GM23338 (cell line): ENCODE measurements around the gene GRAMD2B. TPM values are rescaled to one million over a fixed set of nuclear protein-coding genes. Genes with fewer than 3 reads are reported as not detected.

Source experiments
- ATAC-seq: fragments of 200-7000 bp; cut with Tn5 transposase; 3 replicates; pipeline ENCODE4 v1.9.1; 2020
- DNase-seq: peaks from one replicate; pipeline ENCODE4 v3.0.0-alpha.2; 2015; ENCODE audit warnings: low spot score
- H2AFZ ChIP-seq: fragments of 200-600 bp; sonication (generic); 2 replicates; pipeline ENCODE4 v1.8.0; 2016; ENCODE audit warnings: antibody characterized with exemption, mild to moderate bottlenecking, moderate library complexity
- H3F3A ChIP-seq: fragments of 200-600 bp; sonication (generic); replicated peaks from 2 replicates; pipeline ENCODE4 v1.8.0; 2017; ENCODE audit warnings: antibody characterized with exemption, mixed run types, low read depth
- H3K27ac ChIP-seq: fragments of 200-600 bp; sonication (generic); 2 replicates; pipeline ENCODE4 v1.6.1; 2016; ENCODE audit warnings: low read depth
- H3K27me3 ChIP-seq: fragments of 200-600 bp; sonication (generic); 2 replicates; pipeline ENCODE4 v1.8.0; 2016; ENCODE audit warnings: mild to moderate bottlenecking, mixed run types, moderate library complexity; ENCODE audit not compliant: insufficient read depth
- H3K36me3 ChIP-seq: fragments of 200-600 bp; sonication (generic); 2 replicates; pipeline ENCODE4 v1.8.0; 2016; ENCODE audit warnings: mild to moderate bottlenecking; ENCODE audit not compliant: insufficient read depth
- H3K4me1 ChIP-seq: fragments of 200-600 bp; sonication (generic); 2 replicates; pipeline ENCODE4 v1.8.0; 2016; ENCODE audit warnings: mild to moderate bottlenecking, moderate library complexity; ENCODE audit not compliant: insufficient read depth
- H3K4me2 ChIP-seq: fragments of 200-600 bp; sonication (generic); 2 replicates; pipeline ENCODE4 v1.7.1; 2017; ENCODE audit warnings: mixed run types
- H3K4me3 ChIP-seq: fragments of 200-600 bp; sonication (generic); 2 replicates; pipeline ENCODE4 v1.6.1; 2016; ENCODE audit warnings: mixed run types
- H3K79me2 ChIP-seq: fragments of 200-600 bp; sonication (generic); replicated peaks from 2 replicates; pipeline ENCODE4 v1.8.0; 2017; ENCODE audit warnings: mild to moderate bottlenecking; ENCODE audit not compliant: insufficient read depth
- H3K9me2 ChIP-seq: fragments of 200-600 bp; sonication (generic); 2 replicates; pipeline ENCODE4 v1.8.0; 2017; ENCODE audit not compliant: insufficient read depth
- H4K20me1 ChIP-seq: fragments of 200-600 bp; sonication (generic); replicated peaks from 2 replicates; pipeline ENCODE4 v1.8.0; 2017; ENCODE audit warnings: mild to moderate bottlenecking; ENCODE audit not compliant: insufficient read depth
- H3K27ac Mint-ChIP-seq: 2 replicates; pipeline ENCODE4 v1.8.0; 2020; ENCODE audit warnings: inconsistent platforms, mild to moderate bottlenecking, moderate library complexity, mixed read lengths
- H3K27me3 Mint-ChIP-seq: 3 replicates; pipeline ENCODE4 v1.8.0; 2022; ENCODE audit warnings: low read depth, mild to moderate bottlenecking, moderate library complexity, mixed read lengths, inconsistent platforms; ENCODE audit not compliant: insufficient read depth, poor library complexity
- H3K36me3 Mint-ChIP-seq: 3 replicates; pipeline ENCODE4 v1.8.0; 2021; ENCODE audit warnings: low read depth, mild to moderate bottlenecking, inconsistent platforms, moderate library complexity, mixed read lengths
- H3K4me1 Mint-ChIP-seq: 3 replicates; pipeline ENCODE4 v1.8.0; 2020; ENCODE audit warnings: mild to moderate bottlenecking, inconsistent platforms, mixed read lengths
- H3K4me3 Mint-ChIP-seq: 3 replicates; pipeline ENCODE4 v1.8.0; 2021; ENCODE audit warnings: moderate library complexity, mild to moderate bottlenecking, inconsistent platforms, mixed read lengths
- H3K9me3 Mint-ChIP-seq: 3 replicates; pipeline ENCODE4 v1.8.0; 2020; ENCODE audit warnings: moderate library complexity, mild to moderate bottlenecking, inconsistent platforms, mixed read lengths
- CREB1 ChIP-seq: fragments of 250-450 bp; sonication (Bioruptor Pico); IDR thresholded peaks from 2 replicates; pipeline ENCODE4 v1.5.0; 2020; ENCODE audit warnings: low read depth, mild to moderate bottlenecking, moderate library complexity
- ETS1 ChIP-seq: IDR thresholded peaks from 2 replicates; pipeline ENCODE4 v1.6.1; 2016; ENCODE audit warnings: antibody characterized with exemption
- EZH2 ChIP-seq: fragments of 200-600 bp; sonication (generic); IDR thresholded peaks from one replicate; pipeline ENCODE4 v1.8.0; 2017; ENCODE audit warnings: antibody characterized with exemption, mild to moderate bottlenecking, low read depth; ENCODE audit not compliant: unreplicated experiment
- JUNB ChIP-seq: IDR thresholded peaks from one replicate; pipeline ENCODE4 v1.6.1; 2016; ENCODE audit warnings: antibody characterized with exemption; ENCODE audit not compliant: unreplicated experiment
- STAT1 ChIP-seq: IDR thresholded peaks from one replicate; pipeline ENCODE4 v1.6.1; 2016; ENCODE audit warnings: antibody characterized with exemption; ENCODE audit not compliant: unreplicated experiment
- ZNF114 ChIP-seq: fragments of 250-450 bp; sonication (Bioruptor Pico); IDR thresholded peaks from 2 replicates; pipeline ENCODE4 v1.5.0; 2020; ENCODE audit warnings: mild to moderate bottlenecking, moderate library complexity
- ZNF331 ChIP-seq: fragments of 250-450 bp; sonication (Bioruptor Pico); IDR thresholded peaks from 2 replicates; pipeline ENCODE4 v1.5.0; 2020; ENCODE audit warnings: low read depth, mild to moderate bottlenecking, moderate library complexity
- polyA plus RNA-seq: library from polyadenylated mRNA; unstranded; fragments of >200 nt; fragmentation: Nextera tagmentation; extraction: Ambion mirVana; gene quantifications from 2 replicates; pipeline ENCODE4 v1.2.1, GENCODE V29; 2016
- total RNA-seq: library from RNA; depleted of rRNA; stranded (reverse); fragments of >200 nt; shearing (Covaris generic); gene quantifications from 2 replicates; pipeline ENCODE4 v1.2.3, GENCODE V29; 2014
- TF ChIP-seq, protein P1 (sequence below), 2 experiments: fragments of 200-600 bp in 1 of 2; sonication (generic) in 1 of 2; conservative IDR thresholded peaks; 2 replicates each; pipeline versions ENCODE4 v1.5.1 to v1.6.1; 2016 to 2017; ENCODE audit warnings: antibody characterized with exemption in 2 of 2, low read depth in 2 of 2, mild to moderate bottlenecking in 2 of 2, moderate library complexity in 1 of 2
- TF ChIP-seq, protein P2 (sequence below): IDR thresholded peaks from one replicate; pipeline ENCODE4 v1.6.1; 2018; ENCODE audit warnings: antibody characterized with exemption; ENCODE audit not compliant: unreplicated experiment

The GRAMD2B gene
- total and polyA plus RNA-seq, 2 experiments from 2014 or later = 9.7 to 16.9 TPM

GRCh38 chr5:126484253-126484652, 61.0 kb downstream of the GRAMD2B start:
- Histone ChIP-seq H3K27ac (no peak overlapping the region), H3F3A (no peaks in the 10 kb centered on the region), H3K79me2 (no peaks in the 10 kb centered on the region), H3K4me1 (no peaks in the 10 kb centered on the region), H3K4me3 (no peak overlapping the region), H3K27me3 (no peaks in the 10 kb centered on the region), H2AFZ (no peak overlapping the region), H3K4me2 (no peak overlapping the region), H3K36me3 (peaks cover 32% of the 10 kb centered on the region), H4K20me1 (no peaks in the 10 kb centered on the region), H3K9me2 (no peaks in the 10 kb centered on the region)
- Mint-ChIP-seq H3K27ac (no peak overlapping the region), H3K4me3 (no peak overlapping the region), H3K9me3 (no peaks in the 10 kb centered on the region), H3K4me1 (peaks cover 3% of the 10 kb centered on the region; the same call in 1 of the 3 replicates), H3K36me3 (peaks cover 44% of the 10 kb centered on the region), H3K27me3 (no peaks in the 10 kb centered on the region)
- ATAC-seq = no peak
- no peak for DNase-seq
- TF ChIP-seq EZH2 = no peak
- TF ChIP-seq, protein P1, sequence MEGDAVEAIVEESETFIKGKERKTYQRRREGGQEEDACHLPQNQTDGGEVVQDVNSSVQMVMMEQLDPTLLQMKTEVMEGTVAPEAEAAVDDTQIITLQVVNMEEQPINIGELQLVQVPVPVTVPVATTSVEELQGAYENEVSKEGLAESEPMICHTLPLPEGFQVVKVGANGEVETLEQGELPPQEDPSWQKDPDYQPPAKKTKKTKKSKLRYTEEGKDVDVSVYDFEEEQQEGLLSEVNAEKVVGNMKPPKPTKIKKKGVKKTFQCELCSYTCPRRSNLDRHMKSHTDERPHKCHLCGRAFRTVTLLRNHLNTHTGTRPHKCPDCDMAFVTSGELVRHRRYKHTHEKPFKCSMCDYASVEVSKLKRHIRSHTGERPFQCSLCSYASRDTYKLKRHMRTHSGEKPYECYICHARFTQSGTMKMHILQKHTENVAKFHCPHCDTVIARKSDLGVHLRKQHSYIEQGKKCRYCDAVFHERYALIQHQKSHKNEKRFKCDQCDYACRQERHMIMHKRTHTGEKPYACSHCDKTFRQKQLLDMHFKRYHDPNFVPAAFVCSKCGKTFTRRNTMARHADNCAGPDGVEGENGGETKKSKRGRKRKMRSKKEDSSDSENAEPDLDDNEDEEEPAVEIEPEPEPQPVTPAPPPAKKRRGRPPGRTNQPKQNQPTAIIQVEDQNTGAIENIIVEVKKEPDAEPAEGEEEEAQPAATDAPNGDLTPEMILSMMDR (conservative IDR thresholded peaks at IDR 0.05; ENCODE audit: low read depth in 2 of 2) = no peak
- TF ChIP-seq ZNF331 (CRISPR knock-in tag) = no peak
- TF ChIP-seq ZNF114 (CRISPR knock-in tag) = no peak
- TF ChIP-seq CREB1 (CRISPR knock-in tag) = no peak
- no peak for TF ChIP-seq STAT1
- TF ChIP-seq, protein P2, sequence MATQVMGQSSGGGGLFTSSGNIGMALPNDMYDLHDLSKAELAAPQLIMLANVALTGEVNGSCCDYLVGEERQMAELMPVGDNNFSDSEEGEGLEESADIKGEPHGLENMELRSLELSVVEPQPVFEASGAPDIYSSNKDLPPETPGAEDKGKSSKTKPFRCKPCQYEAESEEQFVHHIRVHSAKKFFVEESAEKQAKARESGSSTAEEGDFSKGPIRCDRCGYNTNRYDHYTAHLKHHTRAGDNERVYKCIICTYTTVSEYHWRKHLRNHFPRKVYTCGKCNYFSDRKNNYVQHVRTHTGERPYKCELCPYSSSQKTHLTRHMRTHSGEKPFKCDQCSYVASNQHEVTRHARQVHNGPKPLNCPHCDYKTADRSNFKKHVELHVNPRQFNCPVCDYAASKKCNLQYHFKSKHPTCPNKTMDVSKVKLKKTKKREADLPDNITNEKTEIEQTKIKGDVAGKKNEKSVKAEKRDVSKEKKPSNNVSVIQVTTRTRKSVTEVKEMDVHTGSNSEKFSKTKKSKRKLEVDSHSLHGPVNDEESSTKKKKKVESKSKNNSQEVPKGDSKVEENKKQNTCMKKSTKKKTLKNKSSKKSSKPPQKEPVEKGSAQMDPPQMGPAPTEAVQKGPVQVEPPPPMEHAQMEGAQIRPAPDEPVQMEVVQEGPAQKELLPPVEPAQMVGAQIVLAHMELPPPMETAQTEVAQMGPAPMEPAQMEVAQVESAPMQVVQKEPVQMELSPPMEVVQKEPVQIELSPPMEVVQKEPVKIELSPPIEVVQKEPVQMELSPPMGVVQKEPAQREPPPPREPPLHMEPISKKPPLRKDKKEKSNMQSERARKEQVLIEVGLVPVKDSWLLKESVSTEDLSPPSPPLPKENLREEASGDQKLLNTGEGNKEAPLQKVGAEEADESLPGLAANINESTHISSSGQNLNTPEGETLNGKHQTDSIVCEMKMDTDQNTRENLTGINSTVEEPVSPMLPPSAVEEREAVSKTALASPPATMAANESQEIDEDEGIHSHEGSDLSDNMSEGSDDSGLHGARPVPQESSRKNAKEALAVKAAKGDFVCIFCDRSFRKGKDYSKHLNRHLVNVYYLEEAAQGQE = no peak
- no peak for TF ChIP-seq ETS1
- TF ChIP-seq JUNB = no peak

GRCh38 chr5:126486332-126486731, 63.1 kb downstream of the GRAMD2B start:
- no peak for DNase-seq
- H3K9me2 ChIP-seq = no peaks in the 10 kb centered on the region
- H3F3A ChIP-seq = no peaks in the 10 kb centered on the region
- no peak for ATAC-seq
- no peak overlapping the region for H3K4me2 ChIP-seq
- peaks cover 27% of the 10 kb centered on the region for H3K36me3 ChIP-seq
- H4K20me1 ChIP-seq = no peaks in the 10 kb centered on the region
- H3K27ac Mint-ChIP-seq = no peak overlapping the region
- H3K4me1 Mint-ChIP-seq = peaks cover 23% of the 10 kb centered on the region
- no peak overlapping the region for H3K4me3 ChIP-seq
- no peak overlapping the region for H3K27ac ChIP-seq
- H3K4me1 ChIP-seq = no peaks in the 10 kb centered on the region
- H3K27me3 Mint-ChIP-seq = no peaks in the 10 kb centered on the region
- H3K9me3 Mint-ChIP-seq = no peaks in the 10 kb centered on the region
- peaks cover 43% of the 10 kb centered on the region for H3K36me3 Mint-ChIP-seq
- H3K27me3 ChIP-seq = no peaks in the 10 kb centered on the region
- H3K79me2 ChIP-seq = no peaks in the 10 kb centered on the region
- TF ChIP-seq CREB1 (CRISPR knock-in tag) = no peak
- no peak overlapping the region for H3K4me3 Mint-ChIP-seq
- no peak overlapping the region for H2AFZ ChIP-seq
